ENCODE results near the gene P2RY6.

GRCh38 chr11:73330569-73331093 is 58.5 kb downstream of the P2RY6 start:
- TF ChIP-seq CTCF (IDR thresholded peaks at IDR 0.05) (peak in 8 of 12 donors; percentile 11 to 50 (median 34)), POLR2A (IDR thresholded peaks at IDR 0.05) (no peak)
